GM19025 (cell line): ENCODE results near the gene AMPD3.
"Not testable (repeated sequence)": the region's sequence is repeated elsewhere in the genome, so short reads cannot be mapped to it uniquely, and the experiment has no call there.

Source experiments
- ATAC-seq: cut with Tn5 transposase; IDR thresholded peaks from one replicate; pipeline ENCODE4 v1.9.1; 2021; ENCODE audit warnings: mild to moderate bottlenecking, low read depth, moderate library complexity; ENCODE audit not compliant: unreplicated experiment

Gene AMPD3

DNA sequence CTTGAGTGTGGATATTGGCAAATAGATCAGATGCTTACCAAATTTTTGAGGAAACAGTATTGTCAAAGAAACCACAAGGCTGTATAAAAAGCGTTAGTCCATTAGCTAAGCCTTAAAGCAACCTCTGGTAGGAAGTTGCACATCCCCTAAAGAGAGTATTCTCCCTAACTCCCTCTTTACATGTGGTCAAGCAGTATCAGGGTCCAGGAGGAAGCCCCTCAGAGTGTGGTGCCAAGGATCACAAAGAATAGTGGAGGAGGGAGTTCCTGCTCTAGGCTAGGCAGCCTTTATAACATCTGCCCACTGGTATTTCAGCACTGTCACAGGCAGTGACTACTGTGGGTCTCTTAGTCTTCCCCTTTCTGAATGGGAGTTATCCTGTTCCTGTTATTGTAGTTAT is 18.8 kb upstream of the AMPD3 start:
- ATAC-seq, result no peak

GRCh38 chr11:10436683-10437082 is 18.4 kb upstream of the AMPD3 start:
- not testable (repeated sequence) for ATAC-seq

GRCh38 chr11:10438458-10438857 is 16.6 kb upstream of the AMPD3 start:
- no peak for ATAC-seq

DNA sequence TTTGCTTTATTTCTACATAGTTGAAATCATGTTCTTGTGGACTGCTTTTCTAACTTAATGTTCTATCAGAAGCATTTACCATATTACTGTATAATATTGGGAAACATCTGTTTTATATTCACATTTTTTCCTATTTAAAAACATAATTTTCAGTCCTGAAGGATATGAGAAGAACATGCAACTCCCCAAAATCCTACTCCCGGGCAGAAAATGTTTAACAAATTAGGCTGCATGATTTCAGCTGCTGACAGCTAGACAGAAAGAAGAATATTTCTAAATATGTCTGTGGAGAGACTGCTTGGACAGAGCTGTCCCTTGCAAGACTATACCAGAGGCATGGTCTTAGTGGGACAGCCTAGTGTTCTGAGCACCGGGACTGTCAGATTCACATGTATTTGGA is 15.7 kb upstream of the AMPD3 start:
- ATAC-seq, result no peak

DNA sequence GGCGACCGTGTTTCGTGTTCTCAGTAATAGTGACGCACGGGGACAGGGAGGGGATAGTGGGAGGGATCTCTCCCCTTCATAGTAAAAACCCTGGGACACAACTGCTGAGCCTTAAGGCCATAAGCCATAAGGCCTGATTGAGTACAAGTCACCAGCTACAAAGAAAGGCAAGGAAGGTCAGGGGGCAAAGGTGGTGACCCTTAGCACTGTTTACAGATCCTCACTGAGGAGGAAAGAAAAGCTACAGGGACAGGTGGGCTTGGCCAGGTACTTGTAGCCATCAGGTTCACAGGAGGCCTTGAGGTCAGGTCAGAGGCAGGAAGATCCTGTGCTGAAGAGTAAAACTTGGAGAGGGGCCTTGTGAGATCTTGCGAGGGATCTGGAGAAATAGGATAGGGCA is 15.1 kb upstream of the AMPD3 start:
- no peak for ATAC-seq

GRCh38 chr11:10440401-10440800 is 14.7 kb upstream of the AMPD3 start:
- no peak for ATAC-seq

- ATAC-seq, result no peak
Observed at GRCh38 chr11:10441091-10441490, 14.0 kb upstream of the AMPD3 start.

DNA sequence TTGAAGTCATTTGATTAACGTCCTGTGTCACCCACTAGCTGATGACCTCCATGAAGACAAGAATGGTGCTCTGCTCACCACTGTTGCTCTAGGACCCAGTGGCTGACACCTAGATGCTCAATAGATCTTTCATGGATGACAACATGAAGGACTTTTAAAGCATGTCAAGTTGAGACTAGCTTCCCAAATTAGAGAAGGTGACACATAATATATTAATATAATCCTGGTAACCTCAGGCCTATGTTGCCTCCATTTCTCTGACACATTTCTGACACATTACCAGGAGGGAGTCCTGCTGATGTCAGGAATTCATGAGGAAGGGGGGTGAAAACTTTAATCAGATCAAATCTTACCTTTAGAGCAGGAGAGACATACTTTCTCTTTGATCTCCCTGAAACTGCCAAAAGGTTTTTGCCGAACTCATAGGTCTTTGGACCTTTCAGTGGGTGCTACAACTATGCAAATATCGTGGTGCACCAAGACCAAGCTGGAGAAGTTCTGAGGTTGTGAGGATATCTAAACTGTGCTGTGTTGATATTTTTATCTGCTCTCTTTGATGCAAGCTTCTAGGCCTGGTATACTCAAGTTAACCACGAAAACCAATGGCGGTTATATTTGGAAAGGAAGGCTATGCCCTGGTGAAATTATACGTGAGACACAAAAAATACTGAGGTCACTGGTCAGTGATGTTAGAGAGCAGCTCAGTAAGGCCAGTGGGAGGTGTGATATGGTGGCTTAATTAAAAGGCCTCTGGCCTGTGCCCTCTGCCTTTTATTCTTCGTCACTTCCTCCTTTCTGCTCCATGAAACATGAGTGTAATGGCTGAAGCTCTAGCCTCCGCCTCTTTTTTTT is 13.2 kb upstream of the AMPD3 start:
- peak; percentile 97 for ATAC-seq

GRCh38 chr11:10443152-10443551 is 11.9 kb upstream of the AMPD3 start:
- ATAC-seq, result no peak

DNA sequence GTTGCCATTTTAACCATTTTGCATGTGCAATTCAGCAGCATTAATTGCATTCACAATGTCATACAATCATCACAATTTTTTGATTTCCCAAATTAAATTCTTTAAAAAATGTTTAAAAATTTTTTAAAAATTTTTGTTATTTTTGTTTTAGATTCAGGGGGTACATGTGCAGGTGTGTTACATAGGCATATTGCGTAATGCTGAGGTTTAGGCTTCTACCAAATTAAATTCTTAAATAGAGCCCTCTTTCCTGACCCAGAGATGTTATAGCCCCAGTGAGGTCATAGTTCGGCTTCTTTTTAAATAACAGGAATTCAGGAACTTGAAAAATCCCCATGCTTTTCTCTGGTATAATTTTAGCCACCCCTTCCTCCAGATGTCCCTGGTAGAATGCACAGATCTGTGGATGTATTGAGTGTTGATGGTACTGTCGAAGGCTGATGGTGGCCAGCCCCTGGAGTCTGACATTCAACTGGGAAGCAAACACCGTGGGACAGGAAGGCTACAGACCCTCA is 11.3 kb upstream of the AMPD3 start:
- no peak for ATAC-seq

GRCh38 chr11:10444725-10445315 is 10.2 kb upstream of the AMPD3 start:
- no peak for ATAC-seq

DNA sequence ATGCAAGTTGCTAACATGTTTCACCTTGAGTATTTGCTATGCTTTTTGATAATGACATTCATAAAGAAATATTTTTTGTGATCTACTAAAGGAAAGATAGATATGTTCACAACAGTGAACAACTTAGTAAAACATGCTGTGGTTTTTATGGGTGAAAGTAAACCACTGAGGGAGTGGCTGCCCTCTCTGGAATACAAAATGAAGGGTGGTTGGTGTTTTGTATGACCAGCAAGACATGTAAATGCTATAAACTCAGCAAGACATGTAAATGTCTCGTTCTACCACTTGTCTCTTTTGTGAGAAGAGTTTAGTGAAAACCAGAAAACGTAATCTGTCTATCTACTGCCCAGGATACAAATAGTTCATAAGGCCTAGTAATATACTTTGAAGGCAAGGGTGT is 7.6 kb upstream of the AMPD3 start:
- no peak for ATAC-seq

DNA sequence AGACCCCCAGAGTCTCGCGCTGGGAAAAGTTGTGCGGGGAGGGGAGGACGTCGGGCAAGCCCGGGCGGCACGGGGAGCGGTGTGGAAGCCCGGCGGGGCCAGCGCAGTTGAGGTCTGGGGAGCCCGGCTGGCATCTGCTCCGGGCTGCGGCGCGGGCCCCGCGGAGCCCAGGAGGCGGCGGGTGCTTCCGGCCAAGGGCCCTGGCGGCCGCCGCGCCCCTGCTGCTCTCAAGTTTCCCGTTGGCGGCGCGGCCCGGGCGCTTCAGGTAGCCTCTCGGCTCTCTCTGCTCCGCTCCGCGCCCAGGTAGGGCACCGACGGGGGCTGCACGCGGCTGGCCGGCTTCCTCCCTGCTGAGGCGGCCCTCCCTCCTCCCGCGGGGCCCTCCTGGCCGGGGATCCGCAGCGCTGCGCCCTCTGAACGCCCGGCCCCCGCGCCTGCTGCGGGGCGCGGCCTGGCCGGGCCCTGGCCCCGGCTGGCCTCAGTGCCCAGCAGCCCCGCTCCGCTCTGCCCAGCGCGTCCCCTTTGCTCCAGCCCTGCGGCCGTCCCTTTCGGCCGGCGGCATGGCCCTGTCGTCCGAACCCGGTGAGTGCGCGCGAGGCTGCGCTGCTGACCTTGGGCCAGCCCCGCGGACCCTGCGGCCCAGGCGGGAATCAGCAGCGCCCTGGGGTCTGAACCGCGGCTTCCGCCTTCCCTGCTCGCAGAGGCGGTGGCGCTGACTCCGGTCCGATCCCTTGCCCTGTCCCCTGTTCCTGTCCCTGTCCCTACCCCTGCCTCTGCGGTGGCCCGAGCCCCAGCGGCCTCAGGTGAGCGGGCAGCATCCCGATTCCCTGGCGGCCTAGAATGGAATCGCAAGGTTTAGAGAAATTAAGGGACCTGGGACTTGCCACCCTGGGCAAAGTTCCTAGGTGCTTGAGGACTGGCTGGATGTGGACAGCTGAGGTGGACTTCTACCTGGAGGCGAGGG is 4.3 kb upstream of the AMPD3 start:
- ATAC-seq, result no peak

GRCh38 chr11:10451426-10452116 is 3.5 kb upstream of the AMPD3 start:
- ATAC-seq, result no peak

GRCh38 chr11:10452211-10452767 is 2.8 kb upstream of the AMPD3 start:
- no peak for ATAC-seq

DNA sequence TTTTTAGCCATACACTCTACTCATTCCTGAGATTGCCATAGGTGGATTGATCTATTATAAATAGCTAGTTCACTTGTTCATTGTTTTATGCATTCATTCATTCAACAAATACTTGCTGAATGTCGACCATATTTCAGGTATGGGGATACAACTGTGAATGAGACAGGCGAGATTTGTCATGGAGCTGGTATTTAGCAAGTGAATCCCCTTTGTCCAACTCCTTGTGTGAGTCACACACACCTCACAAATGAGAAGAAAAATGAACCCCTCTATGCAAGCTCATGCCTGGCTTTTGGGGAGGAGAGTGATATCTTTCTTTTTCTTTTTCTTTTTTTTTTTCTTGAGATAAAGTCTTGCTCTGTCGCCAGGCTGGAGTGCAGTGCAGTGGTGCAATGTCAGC is 1.8 kb upstream of the AMPD3 start:
- no peak for ATAC-seq

- ATAC-seq, result peak; percentile 40
Observed at GRCh38 chr11:10455637-10456487, 798 bp downstream of the AMPD3 start.

DNA sequence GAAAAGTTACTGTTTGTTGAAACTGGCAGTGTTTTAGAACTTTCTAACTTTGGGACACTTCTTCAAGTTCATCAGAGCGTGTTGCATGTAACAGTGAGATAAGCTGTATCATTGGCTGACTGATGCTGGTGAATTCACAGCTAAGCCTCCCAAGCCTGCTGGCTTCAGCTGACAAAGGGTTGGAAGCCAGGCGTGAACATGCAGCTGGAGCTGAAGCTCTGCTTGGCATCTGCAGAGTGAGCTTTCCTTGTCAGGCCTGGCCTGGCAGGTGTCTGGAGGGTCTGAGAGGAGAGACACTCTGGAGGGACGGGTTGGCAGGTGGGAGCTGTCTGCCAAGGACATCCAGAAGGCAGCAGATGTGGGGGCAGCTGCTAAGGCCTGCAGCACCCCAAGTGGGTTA is 1.5 kb downstream of the AMPD3 start:
- no peak for ATAC-seq

DNA sequence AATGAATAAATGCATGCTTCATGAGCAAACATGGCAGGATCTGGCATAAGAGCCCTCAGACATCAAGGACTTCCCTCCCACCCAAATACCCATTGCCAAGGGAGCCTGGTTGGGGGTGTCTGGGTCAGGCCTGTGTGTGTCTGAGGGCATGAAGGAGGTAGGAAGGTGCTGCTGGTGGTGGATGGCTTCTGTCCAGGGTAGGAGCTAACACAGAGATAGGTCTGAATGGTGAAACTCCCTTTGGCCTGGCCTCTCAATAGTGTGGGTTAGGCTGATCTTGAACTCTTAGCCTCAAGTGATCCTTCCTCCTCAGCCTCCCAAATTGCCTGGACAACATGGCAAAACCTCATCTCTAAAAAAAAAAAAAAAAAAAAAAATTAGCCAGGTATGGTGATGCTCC is 2.8 kb downstream of the AMPD3 start:
- no peak for ATAC-seq
